ENCODE measurements around the gene SLC18A3. TPM values are rescaled to one million over a fixed set of nuclear protein-coding genes. Genes with fewer than 3 reads are reported as not detected.

The SLC18A3 gene
- total RNA-seq, 1 experiment from 2014 or later: 0.13 TPM

- TF ChIP-seq CTCF (IDR thresholded peaks at IDR 0.05) (no peak), PREB (CRISPR knock-in tag; IDR thresholded peaks at IDR 0.05; ENCODE audit: borderline replicate concordance) (no peak), SP1 (CRISPR knock-in tag; conservative IDR thresholded peaks at IDR 0.05) (0 out of 2 replicates have a peak, but pooled peaks have one; percentile 26), JUN (CRISPR knock-in tag; IDR thresholded peaks at IDR 0.05) (peak; percentile 72; the same call in 1 of the 2 replicates), CREB1 (CRISPR knock-in tag; IDR thresholded peaks at IDR 0.05) (peak; percentile 75; the same call in 1 of the 2 replicates), ZNF121 (CRISPR knock-in tag; IDR thresholded peaks at IDR 0.05) (no peak), GTF2I (CRISPR knock-in tag; conservative IDR thresholded peaks at IDR 0.05) (no peak), FOXJ3 (CRISPR knock-in tag; IDR thresholded peaks at IDR 0.05; ENCODE audit: borderline replicate concordance) (no peak), ZBTB21 (CRISPR knock-in tag; IDR thresholded peaks at IDR 0.05; ENCODE audit: borderline replicate concordance) (no peak), ZNF512 (CRISPR knock-in tag; IDR thresholded peaks at IDR 0.05; ENCODE audit: borderline replicate concordance) (no peak), ZNF281 (CRISPR knock-in tag; IDR thresholded peaks at IDR 0.05) (no peak), ATF3 (CRISPR knock-in tag; conservative IDR thresholded peaks at IDR 0.05) (no peak), FOXK1 (CRISPR knock-in tag; IDR thresholded peaks at IDR 0.05) (peak; percentile 48; the same call in 1 of the 2 replicates), AFF4 (CRISPR knock-in tag; IDR thresholded peaks at IDR 0.05; ENCODE audit: borderline replicate concordance) (no peak), PRRX2 (CRISPR knock-in tag; IDR thresholded peaks at IDR 0.05) (no peak), ZNF396 (CRISPR knock-in tag; IDR thresholded peaks at IDR 0.05; ENCODE audit: borderline replicate concordance) (no peak)
Measured at GRCh38 chr10:49606981-49607535, 3.1 kb upstream of the SLC18A3 start (continued).

All from WTC11 (cell line).